Lower leg skin (tissue), 3 donors: Measurements from ENCODE around the gene TSPAN6.

Experiments
- POLR2A ChIP-seq, 2 donors: fragments of 450-650 bp; IDR thresholded peaks; one replicate each; pipeline ENCODE4 v1.6.1; 2016 to 2017; ENCODE audit warnings: antibody characterized with exemption in 2 of 2, mild to moderate bottlenecking in 1 of 2, moderate library complexity in 1 of 2
- TF ChIP-seq, protein P1 (sequence below), 3 donors: fragments of 450-650 bp; IDR thresholded peaks; one replicate each; pipeline ENCODE4 v1.5.1; 2016; ENCODE audit warnings: antibody characterized with exemption in 3 of 3, mild to moderate bottlenecking in 3 of 3, moderate library complexity in 2 of 3

DNA sequence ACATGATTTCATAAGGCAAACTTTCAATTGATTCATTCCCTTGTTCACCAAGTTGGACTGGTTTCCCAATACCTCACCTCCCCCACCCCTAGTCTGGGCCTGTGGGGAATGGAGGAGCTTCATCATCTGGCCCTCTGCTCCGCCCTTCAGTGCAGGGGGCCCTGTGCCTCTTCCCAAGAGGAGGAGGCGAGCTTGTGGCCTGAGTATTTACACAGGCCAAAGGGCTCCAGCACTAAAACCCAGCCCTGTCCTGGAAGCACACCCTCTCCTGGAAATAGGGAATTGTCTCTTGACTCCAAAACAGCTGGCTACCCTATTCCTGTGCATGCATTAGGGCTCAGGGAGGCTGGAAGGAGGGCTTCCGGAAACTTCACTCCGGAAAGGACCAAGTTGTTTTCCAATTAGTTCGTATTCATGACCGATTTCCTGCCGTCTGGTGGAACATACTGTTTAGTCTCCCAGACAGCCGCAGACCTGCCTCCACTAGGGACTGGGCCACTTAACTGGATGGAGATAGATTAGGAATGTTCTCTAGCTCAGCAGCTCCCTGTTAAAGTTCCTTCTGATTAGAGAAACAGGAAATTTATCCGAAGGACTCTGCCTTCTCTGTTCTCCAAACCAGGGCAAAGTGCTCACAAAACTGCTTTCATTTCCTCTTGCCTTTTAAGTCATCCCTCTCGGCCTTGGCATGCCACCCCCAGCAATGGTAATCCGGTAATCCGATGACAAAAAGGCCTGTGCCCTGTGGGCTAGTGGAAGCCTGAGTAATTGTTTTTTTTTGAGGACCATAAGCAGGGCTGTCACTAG lies 13.1 kb upstream of the TSPAN6 start:
- TF ChIP-seq POLR2A (IDR thresholded peaks at IDR 0.05): no peak
- TF ChIP-seq, protein P1, sequence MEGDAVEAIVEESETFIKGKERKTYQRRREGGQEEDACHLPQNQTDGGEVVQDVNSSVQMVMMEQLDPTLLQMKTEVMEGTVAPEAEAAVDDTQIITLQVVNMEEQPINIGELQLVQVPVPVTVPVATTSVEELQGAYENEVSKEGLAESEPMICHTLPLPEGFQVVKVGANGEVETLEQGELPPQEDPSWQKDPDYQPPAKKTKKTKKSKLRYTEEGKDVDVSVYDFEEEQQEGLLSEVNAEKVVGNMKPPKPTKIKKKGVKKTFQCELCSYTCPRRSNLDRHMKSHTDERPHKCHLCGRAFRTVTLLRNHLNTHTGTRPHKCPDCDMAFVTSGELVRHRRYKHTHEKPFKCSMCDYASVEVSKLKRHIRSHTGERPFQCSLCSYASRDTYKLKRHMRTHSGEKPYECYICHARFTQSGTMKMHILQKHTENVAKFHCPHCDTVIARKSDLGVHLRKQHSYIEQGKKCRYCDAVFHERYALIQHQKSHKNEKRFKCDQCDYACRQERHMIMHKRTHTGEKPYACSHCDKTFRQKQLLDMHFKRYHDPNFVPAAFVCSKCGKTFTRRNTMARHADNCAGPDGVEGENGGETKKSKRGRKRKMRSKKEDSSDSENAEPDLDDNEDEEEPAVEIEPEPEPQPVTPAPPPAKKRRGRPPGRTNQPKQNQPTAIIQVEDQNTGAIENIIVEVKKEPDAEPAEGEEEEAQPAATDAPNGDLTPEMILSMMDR (IDR thresholded peaks at IDR 0.05): no peak
